SKM-1 treated with dmso at 0.1 percent for 144 hours (cell line): ENCODE results near the gene PYURF.

Source experiments
- DNase-seq: peaks from one replicate; lab custom pipeline; 2025; ENCODE audit not compliant: unreplicated experiment; lab: John Stamatoyannopoulos, UW

The PYURF gene

GRCh38 chr4:88514557-88515511 lies 8.7 kb downstream of the PYURF start:
- DNase-seq: no peak

GRCh38 chr4:88511236-88511635 lies 12.3 kb downstream of the PYURF start:
- no peak for DNase-seq

- no peak for DNase-seq
These were observed 20.2 kb downstream of the PYURF start for GRCh38 chr4:88503344-88503743.

GRCh38 chr4:88497859-88498409 lies 25.6 kb downstream of the PYURF start:
- DNase-seq: no peak

- no peak for DNase-seq
These were observed 34.3 kb downstream of the PYURF start for GRCh38 chr4:88489100-88489761.

- DNase-seq: no peak
These were observed 42.0 kb downstream of the PYURF start for GRCh38 chr4:88481537-88481936.

- no peak for DNase-seq
These were observed 45.3 kb downstream of the PYURF start for GRCh38 chr4:88478247-88478646.

- no peak for DNase-seq
These were observed 46.2 kb downstream of the PYURF start for GRCh38 chr4:88477229-88477860.
